H9 (cell line): ENCODE results near the gene CHST1. TPM values are rescaled to one million over a fixed set of nuclear protein-coding genes. Genes with fewer than 3 reads are reported as not detected.

Experiments used
- DNase-seq: peaks from one replicate; pipeline ENCODE4 v3.0.0-alpha.2; 2017
- H2AFZ ChIP-seq: one replicate; pipeline ENCODE4 v1.6.1; 2013; ENCODE audit warnings: mild to moderate bottlenecking, low read length, control low read depth, moderate library complexity
- H2AK5ac ChIP-seq: 2 replicates; pipeline ENCODE4 v1.6.1; 2013; ENCODE audit warnings: low read length, control low read depth, mixed read lengths; ENCODE audit not compliant: insufficient read length
- H2BK120ac ChIP-seq: one replicate; pipeline ENCODE4 v1.6.1; 2013; ENCODE audit warnings: low read depth, mild to moderate bottlenecking, low read length, control low read depth, inconsistent platforms; ENCODE audit not compliant: poor library complexity, severe bottlenecking
- H2BK12ac ChIP-seq: 2 replicates; pipeline ENCODE4 v1.6.1; 2013; ENCODE audit warnings: low read length, control low read depth, mixed read lengths, low read depth; ENCODE audit not compliant: insufficient read length
- H2BK15ac ChIP-seq: 2 replicates; pipeline ENCODE4 v1.6.1; 2013; ENCODE audit warnings: low read depth, low read length, control low read depth
- H2BK20ac ChIP-seq: one replicate; pipeline ENCODE4 v1.6.1; 2013; ENCODE audit warnings: low read depth, mild to moderate bottlenecking, low read length, control low read depth, inconsistent platforms; ENCODE audit not compliant: poor library complexity, severe bottlenecking
- H2BK5ac ChIP-seq: 2 replicates; pipeline ENCODE4 v1.6.1; 2013; ENCODE audit warnings: low read length, control low read depth, mixed read lengths; ENCODE audit not compliant: insufficient read length
- H3K14ac ChIP-seq: 2 replicates; pipeline ENCODE4 v1.6.1; 2013; ENCODE audit warnings: low read length, control low read depth; ENCODE audit not compliant: insufficient read depth
- H3K18ac ChIP-seq: 2 replicates; pipeline ENCODE4 v1.6.1; 2013; ENCODE audit warnings: low read depth, mild to moderate bottlenecking, mixed read lengths, low read length, control low read depth; ENCODE audit not compliant: insufficient read length
- H3K23ac ChIP-seq: 2 replicates; pipeline ENCODE4 v1.6.1; 2013; ENCODE audit warnings: low read length, control low read depth, mixed read lengths, low read depth; ENCODE audit not compliant: insufficient read length
- H3K23me2 ChIP-seq: 2 replicates; pipeline ENCODE4 v1.6.1; 2013; ENCODE audit warnings: low read depth, mild to moderate bottlenecking, mixed read lengths, low read length, control low read depth; ENCODE audit not compliant: insufficient read length, poor library complexity, severe bottlenecking
- H3K27ac ChIP-seq: 2 replicates; pipeline ENCODE4 v1.5.1; 2013; ENCODE audit warnings: low read length, control low read depth, mixed read lengths, low read depth; ENCODE audit not compliant: insufficient read length
- H3K27me3 ChIP-seq: 2 replicates; pipeline ENCODE4 v1.6.1; 2013; ENCODE audit warnings: low read length, control low read depth, inconsistent platforms; ENCODE audit not compliant: insufficient read depth
- H3K4ac ChIP-seq: 2 replicates; pipeline ENCODE4 v1.6.1; 2013; ENCODE audit warnings: low read depth, mild to moderate bottlenecking, control low read depth, inconsistent platforms, low read length, moderate library complexity
- H3K4me1 ChIP-seq: 2 replicates; pipeline ENCODE4 v1.6.1; 2013; ENCODE audit warnings: low read length, control low read depth, inconsistent platforms; ENCODE audit not compliant: insufficient read depth
- H3K4me2 ChIP-seq: 2 replicates; pipeline ENCODE4 v1.6.1; 2013; ENCODE audit warnings: low read length, control low read depth, mixed read lengths; ENCODE audit not compliant: insufficient read length, insufficient read depth
- H3K56ac ChIP-seq: 2 replicates; pipeline ENCODE4 v1.6.1; 2013; ENCODE audit warnings: low read depth, mild to moderate bottlenecking, mixed read lengths, low read length, control low read depth; ENCODE audit not compliant: insufficient read length
- H3K79me1 ChIP-seq: 2 replicates; pipeline ENCODE4 v1.6.1; 2013; ENCODE audit warnings: low read depth, mild to moderate bottlenecking, moderate library complexity, low read length, control low read depth, inconsistent platforms; ENCODE audit not compliant: insufficient read depth, poor library complexity, severe bottlenecking
- H3K79me2 ChIP-seq: 2 replicates; pipeline ENCODE4 v1.6.1; 2013; ENCODE audit warnings: low read length, control low read depth, inconsistent platforms; ENCODE audit not compliant: insufficient read depth
- H3K9ac ChIP-seq: 2 replicates; pipeline ENCODE4 v1.6.1; 2013; ENCODE audit warnings: low read length, control low read depth, mixed read lengths; ENCODE audit not compliant: insufficient read length; ENCODE audit errors: extremely low read depth
- H3K9me3 ChIP-seq: one replicate; pipeline ENCODE4 v1.6.1; 2013; ENCODE audit warnings: low read depth, low read length, inconsistent platforms; ENCODE audit not compliant: control insufficient read depth
- H3T11ph ChIP-seq: one replicate; pipeline ENCODE4 v1.6.1; 2013; ENCODE audit warnings: mild to moderate bottlenecking, low read length, control low read depth, inconsistent platforms
- H4K20me1 ChIP-seq: one replicate; pipeline ENCODE4 v1.6.1; 2013; ENCODE audit not compliant: control insufficient read depth, insufficient read length, insufficient read depth
- H4K5ac ChIP-seq: 2 replicates; pipeline ENCODE4 v1.6.1; 2013; ENCODE audit warnings: low read depth, mild to moderate bottlenecking, mixed read lengths, low read length, control low read depth; ENCODE audit not compliant: insufficient read length
- H4K8ac ChIP-seq: replicated peaks from 2 replicates; pipeline ENCODE4 v1.6.1; 2013; ENCODE audit warnings: low read length, control low read depth, mixed read lengths, low read depth; ENCODE audit not compliant: insufficient read length
- H4K91ac ChIP-seq: 2 replicates; pipeline ENCODE4 v1.6.1; 2013; ENCODE audit warnings: low read depth, mild to moderate bottlenecking, moderate library complexity, mixed read lengths, low read length, control low read depth; ENCODE audit not compliant: insufficient read length
- H3K27ac Mint-ChIP-seq, 3 experiments: 2 replicates in 2 of 3; 3 replicates in 1 of 3; pipeline ENCODE4 v1.8.0; 2020 to 2021; ENCODE audit warnings: mixed read lengths in 3 of 3, mild to moderate bottlenecking in 1 of 3, moderate library complexity in 1 of 3
- H3K27me3 Mint-ChIP-seq: 2 replicates; pipeline ENCODE4 v1.8.0; 2021; ENCODE audit warnings: low read depth, mild to moderate bottlenecking, moderate library complexity, mixed read lengths
- H3K36me3 Mint-ChIP-seq, 3 experiments: 2 replicates in 2 of 3; 3 replicates in 1 of 3; pipeline ENCODE4 v1.8.0; 2020 to 2021; ENCODE audit warnings: low read depth in 3 of 3, mixed read lengths in 3 of 3; ENCODE audit not compliant: insufficient read depth in 1 of 3
- H3K4me1 Mint-ChIP-seq, 2 experiments: 2 replicates each; pipeline ENCODE4 v1.8.0; 2020; ENCODE audit warnings: mixed read lengths in 2 of 2
- H3K4me3 Mint-ChIP-seq, 2 experiments: 2 replicates in 1 of 2; 3 replicates in 1 of 2; pipeline ENCODE4 v1.8.0; 2020 to 2021; ENCODE audit warnings: mild to moderate bottlenecking in 2 of 2, mixed read lengths in 2 of 2, moderate library complexity in 1 of 2
- H3K9me3 Mint-ChIP-seq, 2 experiments: 2 replicates in 1 of 2; 3 replicates in 1 of 2; pipeline ENCODE4 v1.8.0; 2020; ENCODE audit warnings: mild to moderate bottlenecking in 2 of 2, mixed read lengths in 2 of 2, moderate library complexity in 1 of 2
- CTCF ChIP-seq: fragments of 200-600 bp; sonication (generic); conservative IDR thresholded peaks from 3 replicates; pipeline ENCODE4 v1.8.0; 2021; ENCODE audit warnings: antibody characterized with exemption, mild to moderate bottlenecking
- WGBS: extraction: QIAGEN DNeasy Blood & Tissue Kit; methylation state at CpG from one replicate; pipeline ENCODE4 v1.1.7; 2013; ENCODE audit warnings: missing lambda C conversion rate, low lambda C conversion rate, mixed read lengths; ENCODE audit not compliant: insufficient read length; ENCODE audit errors: extremely low coverage; 5-methylcytosine and 5-hydroxymethylcytosine counted together
- total RNA-seq: library from RNA; stranded (reverse); gene quantifications from 2 replicates; pipeline ENCODE4 v1.2.1, GENCODE V29; 2021

Gene CHST1
- total RNA-seq, 1 experiment from 2014 or later, result 0.57 TPM

GRCh38 chr11:45646275-45646927 lies 19.0 kb downstream of the CHST1 start:
- Histone ChIP-seq H3K79me1 (no peaks in the 10 kb centered on the region), H3K4me1 (peaks cover 4% of the 10 kb centered on the region; the same call in 1 of the 2 replicates), H3K56ac (no peak overlapping the region), H2BK20ac (no peak overlapping the region), H2BK15ac (no peak overlapping the region), H3K23ac (no peak overlapping the region), H3K23me2 (no peaks in the 10 kb centered on the region), H4K20me1 (no peaks in the 10 kb centered on the region), H3K4me2 (no peak overlapping the region), H3K79me2 (no peaks in the 10 kb centered on the region), H3K14ac (no peak overlapping the region), H4K5ac (no peak overlapping the region), H2AFZ (no peak overlapping the region), H3K9ac (no peak overlapping the region), H2BK120ac (no peak overlapping the region), H3T11ph (no peak overlapping the region), H3K18ac (no peak overlapping the region), H3K27me3 (no peaks in the 10 kb centered on the region), H2BK12ac (no peak overlapping the region), H2BK5ac (no peak overlapping the region), H3K27ac (no peak overlapping the region), H4K91ac (no peak overlapping the region), H3K4ac (no peak overlapping the region), H3K9me3 (no peaks in the 10 kb centered on the region), H2AK5ac (no peak overlapping the region), H4K8ac (no peak overlapping the region)
- peaks cover 13 to 14% of the 10 kb centered on the region in 2 experiments; a peak in 3 of 4 replicates for H3K4me1 Mint-ChIP-seq
- 0 out of 5 replicates have a peak, but pooled peaks cover 0 to 2% of the 10 kb centered on the region in 2 experiments for H3K9me3 Mint-ChIP-seq
- WGBS, result no CpG with 5 or more reads among the region's 1 CpG
- peaks cover 13% of the 10 kb centered on the region for H3K27me3 Mint-ChIP-seq
- no peak for TF ChIP-seq CTCF
- DNase-seq, result no peak
- H3K36me3 Mint-ChIP-seq, result no peaks in the 10 kb centered on the region; a peak in 1 of 7 replicates
- no peak overlapping the region for H3K4me3 Mint-ChIP-seq
- H3K27ac Mint-ChIP-seq, result no peak overlapping the region
